ENCODE results near the gene C2orf72. TPM values are rescaled to one million over a fixed set of nuclear protein-coding genes. Genes with fewer than 3 reads are reported as not detected.

C2orf72 gene
- total RNA-seq, 1 donor from 2014 or later: 20.5 TPM

GRCh38 chr2:231094736-231095346 lies 57.5 kb downstream of the C2orf72 start:
- TF ChIP-seq, protein P1, sequence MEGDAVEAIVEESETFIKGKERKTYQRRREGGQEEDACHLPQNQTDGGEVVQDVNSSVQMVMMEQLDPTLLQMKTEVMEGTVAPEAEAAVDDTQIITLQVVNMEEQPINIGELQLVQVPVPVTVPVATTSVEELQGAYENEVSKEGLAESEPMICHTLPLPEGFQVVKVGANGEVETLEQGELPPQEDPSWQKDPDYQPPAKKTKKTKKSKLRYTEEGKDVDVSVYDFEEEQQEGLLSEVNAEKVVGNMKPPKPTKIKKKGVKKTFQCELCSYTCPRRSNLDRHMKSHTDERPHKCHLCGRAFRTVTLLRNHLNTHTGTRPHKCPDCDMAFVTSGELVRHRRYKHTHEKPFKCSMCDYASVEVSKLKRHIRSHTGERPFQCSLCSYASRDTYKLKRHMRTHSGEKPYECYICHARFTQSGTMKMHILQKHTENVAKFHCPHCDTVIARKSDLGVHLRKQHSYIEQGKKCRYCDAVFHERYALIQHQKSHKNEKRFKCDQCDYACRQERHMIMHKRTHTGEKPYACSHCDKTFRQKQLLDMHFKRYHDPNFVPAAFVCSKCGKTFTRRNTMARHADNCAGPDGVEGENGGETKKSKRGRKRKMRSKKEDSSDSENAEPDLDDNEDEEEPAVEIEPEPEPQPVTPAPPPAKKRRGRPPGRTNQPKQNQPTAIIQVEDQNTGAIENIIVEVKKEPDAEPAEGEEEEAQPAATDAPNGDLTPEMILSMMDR (IDR thresholded peaks at IDR 0.05): no peak
- no peak overlapping the region for H3K4me3 ChIP-seq
- peaks cover 21 to 40% of the 10 kb centered on the region in 2 donors for H3K36me3 ChIP-seq
- H3K27ac ChIP-seq: no peak overlapping the region
- intact Hi-C loops (cut with DNase I): no loop called here
- peaks cover 5 to 10% of the 10 kb centered on the region in 2 donors for H3K9me3 ChIP-seq
- no peaks in the 10 kb centered on the region for H3K27me3 ChIP-seq
- no peaks in the 10 kb centered on the region for H3K4me1 ChIP-seq
- DNase-seq (ENCODE audit: low spot score in 2 of 2): no peak

Other genes starting within 250 kb of the C2orf72 start
- 84.9 TPM for gene ITM2C, start 172.6 kb upstream of the C2orf72 start, total RNA-seq
- gene GPR55, start 112.3 kb upstream of the C2orf72 start, total RNA-seq: not detected
- not detected for gene SPATA3, start 41.4 kb upstream of the C2orf72 start, total RNA-seq
- 97.4 TPM for gene PSMD1, start 19.3 kb downstream of the C2orf72 start, total RNA-seq
- 0.75 TPM for gene HTR2B, start 87.5 kb downstream of the C2orf72 start, total RNA-seq
- 3.3 TPM for gene ARMC9, start 161.1 kb downstream of the C2orf72 start, total RNA-seq